HG02943 (cell line): ENCODE measurements around the gene KLHDC8A.
"Not testable (repeated sequence)": the region's sequence is repeated elsewhere in the genome, so short reads cannot be mapped to it uniquely, and the experiment has no call there.

ENCODE experiments used
- ATAC-seq: cut with Tn5 transposase; IDR thresholded peaks from one replicate; pipeline ENCODE4 v1.9.1; 2021; ENCODE audit warnings: mild to moderate bottlenecking, low read depth, moderate library complexity; ENCODE audit not compliant: unreplicated experiment

KLHDC8A gene

GRCh38 chr1:205373022-205373797, 16.5 kb upstream of the KLHDC8A start:
- ATAC-seq: no peak

- ATAC-seq: no peak
Measured at GRCh38 chr1:205371871-205372660, 15.3 kb upstream of the KLHDC8A start.

GRCh38 chr1:205370780-205371179, 14.1 kb upstream of the KLHDC8A start:
- no peak for ATAC-seq

- ATAC-seq: no peak
Measured at GRCh38 chr1:205369701-205370123, 13.0 kb upstream of the KLHDC8A start.

GRCh38 chr1:205368478-205368877, 11.8 kb upstream of the KLHDC8A start:
- ATAC-seq: no peak

GRCh38 chr1:205365945-205366463, 9.3 kb upstream of the KLHDC8A start:
- no peak for ATAC-seq

GRCh38 chr1:205365086-205365485, 8.4 kb upstream of the KLHDC8A start:
- ATAC-seq: not testable (repeated sequence)

- no peak for ATAC-seq
Measured at GRCh38 chr1:205360891-205361290, 4.2 kb upstream of the KLHDC8A start.

- ATAC-seq: no peak
Measured at GRCh38 chr1:205359771-205360565, 3.2 kb upstream of the KLHDC8A start.

DNA sequence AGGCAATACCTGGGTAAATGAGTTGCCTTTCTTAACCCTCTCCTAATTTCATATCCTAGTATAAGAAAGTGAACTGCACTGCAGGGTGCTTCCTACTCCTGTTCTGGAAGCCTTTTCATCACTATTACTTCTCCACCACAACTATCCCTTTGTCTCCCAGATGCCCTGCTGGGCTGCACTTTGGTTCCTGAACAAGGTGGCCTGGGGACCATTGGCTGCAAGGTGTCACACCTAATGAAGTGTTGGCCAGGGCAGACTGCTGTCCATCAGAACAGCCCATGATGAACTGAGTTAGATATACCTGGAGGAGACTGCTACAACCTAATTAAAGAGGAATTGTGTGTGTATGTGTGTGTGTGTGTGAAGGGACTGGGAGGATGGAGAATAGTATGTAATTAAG, 1.9 kb upstream of the KLHDC8A start:
- no peak for ATAC-seq

- no peak for ATAC-seq
Measured at GRCh38 chr1:205357567-205357966, 845 bp upstream of the KLHDC8A start.

DNA sequence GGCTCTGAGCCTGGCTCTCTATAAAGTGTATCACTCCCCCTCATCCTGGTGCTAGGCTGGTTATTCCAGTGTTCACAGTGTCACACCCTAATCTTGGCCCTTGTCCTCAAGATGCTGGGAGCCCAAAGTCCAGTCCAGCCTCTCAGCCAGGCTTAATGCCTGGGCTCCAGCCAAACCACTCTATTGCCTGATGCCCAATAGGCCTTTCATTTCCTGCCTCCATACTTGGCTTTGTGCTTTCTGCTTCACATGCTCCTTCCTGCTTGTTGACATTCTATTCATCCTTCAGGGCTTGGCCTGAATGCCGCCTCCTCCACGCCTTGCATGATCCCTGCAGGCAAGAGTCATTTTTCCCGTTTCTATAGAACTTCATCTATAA, 1.7 kb downstream of the KLHDC8A start:
- no peak for ATAC-seq

DNA sequence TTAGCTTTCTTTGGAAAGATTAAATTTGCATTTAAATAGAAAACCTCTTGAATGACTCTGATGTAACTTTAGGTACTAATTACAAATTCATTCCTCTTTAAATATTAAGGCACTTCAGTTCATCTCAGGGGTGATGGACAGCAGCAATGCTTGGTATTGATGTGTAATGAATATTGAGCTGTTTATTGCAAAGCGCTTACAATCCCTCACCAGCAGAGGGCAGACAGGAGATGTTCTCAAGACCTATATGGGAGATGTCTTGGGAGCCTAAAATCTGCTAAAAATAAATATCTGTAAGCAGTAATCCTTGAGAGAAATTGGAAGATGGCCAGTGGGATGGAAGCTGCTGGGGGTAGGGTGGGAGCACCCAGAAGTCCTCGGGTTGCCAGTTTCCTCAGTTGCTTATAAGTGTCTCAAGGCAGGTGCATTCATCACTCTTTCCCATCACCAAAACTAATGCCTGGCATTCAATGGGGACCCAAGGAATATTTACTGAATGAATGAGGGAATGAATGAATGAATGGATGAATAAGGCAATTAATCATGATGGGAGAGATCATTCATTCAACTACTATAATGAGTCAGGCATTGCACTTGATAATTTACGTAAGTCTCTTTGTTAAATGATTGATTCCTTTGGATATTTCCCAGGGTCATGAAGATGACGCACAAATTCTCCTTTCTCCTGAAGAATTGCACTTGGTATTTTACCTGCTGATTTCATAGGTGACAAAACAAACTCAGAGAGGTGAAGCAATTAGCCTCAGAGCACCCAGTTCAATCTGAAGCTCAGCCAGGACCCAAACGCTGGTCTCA, 2.3 kb downstream of the KLHDC8A start:
- ATAC-seq: no peak

- ATAC-seq: no peak
Measured at GRCh38 chr1:205353612-205354011, 3.1 kb downstream of the KLHDC8A start.

DNA sequence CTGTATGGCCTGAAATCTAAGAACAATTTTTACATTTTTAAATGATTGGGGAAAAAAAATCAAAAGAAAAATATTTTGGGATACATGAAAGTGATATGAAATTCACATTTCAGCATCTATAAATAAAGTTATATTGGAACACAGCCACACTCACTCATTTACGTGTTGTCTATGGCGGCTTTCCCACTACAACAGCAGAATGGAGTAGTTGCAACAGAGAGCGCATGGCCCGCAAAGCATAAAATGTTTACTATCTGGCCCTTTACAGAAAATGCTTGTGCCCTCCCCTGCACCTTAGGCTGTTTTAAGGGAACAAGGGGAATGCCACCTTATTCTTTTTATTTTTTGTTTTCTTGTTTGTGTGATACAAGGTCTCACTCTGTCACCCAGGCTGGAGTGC, 3.5 kb downstream of the KLHDC8A start:
- no peak for ATAC-seq

- no peak for ATAC-seq
Measured at GRCh38 chr1:205351984-205352713, 4.6 kb downstream of the KLHDC8A start.

DNA sequence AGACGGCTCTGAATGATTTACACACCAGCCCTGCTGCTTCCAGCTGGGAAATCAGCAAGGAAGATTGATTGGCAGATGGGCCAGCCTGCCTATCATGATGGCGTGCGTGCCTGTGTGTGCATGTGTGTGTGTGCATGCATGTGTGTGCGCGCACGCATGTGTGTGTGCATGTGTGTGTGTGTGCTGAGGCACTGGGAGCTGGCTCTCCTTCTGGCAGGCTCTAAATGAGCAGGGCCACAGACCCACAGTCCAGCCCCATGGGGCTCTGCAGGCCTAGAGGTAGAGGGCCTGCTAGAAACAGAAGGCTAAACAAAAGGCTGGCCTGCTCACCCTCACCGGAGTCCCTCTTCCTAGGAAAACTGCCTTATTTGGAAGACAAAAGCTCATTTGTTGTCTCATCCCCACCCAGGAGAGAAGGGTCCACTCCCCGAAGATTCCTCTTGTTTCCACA, 6.0 kb downstream of the KLHDC8A start:
- no peak for ATAC-seq

DNA sequence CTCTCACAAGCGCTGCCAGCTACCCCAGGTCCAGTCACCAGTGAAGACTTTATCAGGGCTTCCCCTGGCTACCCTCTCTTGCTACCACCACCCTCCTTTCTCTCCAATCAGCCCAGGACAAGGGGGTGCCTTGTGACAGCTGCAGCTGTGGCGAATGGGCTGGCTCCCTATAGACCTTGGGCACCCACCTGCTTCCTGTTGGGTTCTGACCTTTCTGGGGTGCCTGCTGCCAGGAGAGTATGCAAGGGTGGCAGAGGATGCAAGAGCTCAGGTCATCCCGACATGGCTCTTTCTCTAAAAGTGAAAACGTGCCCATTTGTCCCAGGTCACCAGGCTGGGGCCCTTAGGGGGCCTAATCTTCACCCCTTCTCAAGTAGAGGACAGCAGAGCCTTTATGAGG, 6.6 kb downstream of the KLHDC8A start:
- ATAC-seq: no peak
